Measurements from ENCODE around the gene LRBA.

- TF ChIP-seq, protein P1, sequence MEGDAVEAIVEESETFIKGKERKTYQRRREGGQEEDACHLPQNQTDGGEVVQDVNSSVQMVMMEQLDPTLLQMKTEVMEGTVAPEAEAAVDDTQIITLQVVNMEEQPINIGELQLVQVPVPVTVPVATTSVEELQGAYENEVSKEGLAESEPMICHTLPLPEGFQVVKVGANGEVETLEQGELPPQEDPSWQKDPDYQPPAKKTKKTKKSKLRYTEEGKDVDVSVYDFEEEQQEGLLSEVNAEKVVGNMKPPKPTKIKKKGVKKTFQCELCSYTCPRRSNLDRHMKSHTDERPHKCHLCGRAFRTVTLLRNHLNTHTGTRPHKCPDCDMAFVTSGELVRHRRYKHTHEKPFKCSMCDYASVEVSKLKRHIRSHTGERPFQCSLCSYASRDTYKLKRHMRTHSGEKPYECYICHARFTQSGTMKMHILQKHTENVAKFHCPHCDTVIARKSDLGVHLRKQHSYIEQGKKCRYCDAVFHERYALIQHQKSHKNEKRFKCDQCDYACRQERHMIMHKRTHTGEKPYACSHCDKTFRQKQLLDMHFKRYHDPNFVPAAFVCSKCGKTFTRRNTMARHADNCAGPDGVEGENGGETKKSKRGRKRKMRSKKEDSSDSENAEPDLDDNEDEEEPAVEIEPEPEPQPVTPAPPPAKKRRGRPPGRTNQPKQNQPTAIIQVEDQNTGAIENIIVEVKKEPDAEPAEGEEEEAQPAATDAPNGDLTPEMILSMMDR (IDR thresholded peaks at IDR 0.05) = no peak
- no peak for TF ChIP-seq ETV6 (CRISPR knock-in tag; IDR thresholded peaks at IDR 0.05)
- TF ChIP-seq, protein P2, sequence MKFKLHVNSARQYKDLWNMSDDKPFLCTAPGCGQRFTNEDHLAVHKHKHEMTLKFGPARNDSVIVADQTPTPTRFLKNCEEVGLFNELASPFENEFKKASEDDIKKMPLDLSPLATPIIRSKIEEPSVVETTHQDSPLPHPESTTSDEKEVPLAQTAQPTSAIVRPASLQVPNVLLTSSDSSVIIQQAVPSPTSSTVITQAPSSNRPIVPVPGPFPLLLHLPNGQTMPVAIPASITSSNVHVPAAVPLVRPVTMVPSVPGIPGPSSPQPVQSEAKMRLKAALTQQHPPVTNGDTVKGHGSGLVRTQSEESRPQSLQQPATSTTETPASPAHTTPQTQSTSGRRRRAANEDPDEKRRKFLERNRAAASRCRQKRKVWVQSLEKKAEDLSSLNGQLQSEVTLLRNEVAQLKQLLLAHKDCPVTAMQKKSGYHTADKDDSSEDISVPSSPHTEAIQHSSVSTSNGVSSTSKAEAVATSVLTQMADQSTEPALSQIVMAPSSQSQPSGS (CRISPR knock-in tag; IDR thresholded peaks at IDR 0.05; ENCODE audit: borderline replicate concordance, low read depth) = no peak
- TF ChIP-seq USF2 (CRISPR knock-in tag; IDR thresholded peaks at IDR 0.05) = no peak
- no peak for TF ChIP-seq TCF7 (CRISPR knock-in tag; IDR thresholded peaks at IDR 0.05; ENCODE audit: low read depth)
Observed at GRCh38 chr4:151021637-151022334, 6.7 kb upstream of the LRBA start.
